ENCODE data around the gene SAPCD1.
"Not testable (repeated sequence)": the region's sequence is repeated elsewhere in the genome, so short reads cannot be mapped to it uniquely, and the experiment has no call there.

Gene SAPCD1

DNA sequence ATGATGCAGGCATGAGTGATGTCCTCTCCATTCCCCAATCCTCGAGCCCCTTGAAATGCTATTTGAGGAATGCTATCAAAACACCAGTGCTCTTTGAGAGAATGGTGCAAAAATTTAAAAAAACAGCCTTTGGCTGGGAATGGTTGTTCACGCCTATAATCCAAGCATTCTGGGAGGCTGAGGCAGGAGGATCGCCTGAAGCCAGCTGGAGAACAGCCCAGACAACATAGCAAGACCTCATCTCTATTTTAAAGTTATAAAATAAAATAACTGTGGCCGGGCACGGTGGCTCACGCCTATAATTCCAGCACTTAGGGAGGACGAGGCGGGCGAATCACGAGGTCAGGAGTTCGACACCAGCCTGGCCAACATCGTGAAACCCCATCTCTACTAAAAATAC is 37.3 kb downstream of the SAPCD1 start:
- DNase-seq (ENCODE audit: low read depth in 2 of 2), result no peak

DNA sequence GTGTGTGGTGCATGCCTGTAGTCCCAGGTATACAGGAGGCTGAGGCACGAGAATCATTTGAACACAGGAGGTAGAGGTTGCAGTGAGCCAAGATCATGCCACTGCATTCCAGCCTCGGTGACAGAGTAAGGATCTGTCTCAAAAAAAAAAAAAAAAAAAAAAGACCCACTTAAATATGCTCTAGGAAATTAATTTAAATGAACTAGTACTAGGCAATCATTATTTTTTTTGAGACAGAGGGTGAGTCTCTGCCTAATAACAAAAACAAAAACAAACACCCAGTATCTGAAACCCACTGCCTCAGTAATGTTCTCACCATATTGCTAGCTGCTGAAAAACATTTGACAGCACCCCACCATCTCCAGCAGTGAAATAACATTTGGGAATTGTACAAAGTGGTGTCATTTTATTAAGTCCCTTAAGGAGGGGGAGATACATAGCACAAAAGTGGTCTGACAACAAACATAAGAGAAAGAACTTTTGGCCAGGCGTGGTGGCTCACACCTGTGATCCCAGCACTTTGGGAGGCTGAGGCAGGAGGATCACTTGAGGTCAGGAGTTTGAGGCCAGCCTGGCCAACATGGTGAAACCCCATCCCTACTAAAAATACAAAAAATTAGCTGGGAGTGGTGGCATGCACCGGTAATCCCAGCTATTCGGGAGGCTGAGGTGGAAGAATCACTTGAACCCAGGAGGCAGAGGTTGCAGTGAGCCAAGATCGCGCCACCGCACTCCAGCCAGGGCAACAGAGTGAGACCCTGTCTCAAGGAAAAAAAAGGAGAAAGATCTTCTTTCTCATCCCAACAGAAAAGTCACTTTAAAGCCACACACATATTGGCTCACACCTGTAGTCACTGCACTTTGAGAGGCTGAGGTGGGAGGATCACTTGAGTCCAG is 38.8 kb downstream of the SAPCD1 start:
- DNase-seq (ENCODE audit: low read depth in 2 of 2), result not testable (repeated sequence)

DNA sequence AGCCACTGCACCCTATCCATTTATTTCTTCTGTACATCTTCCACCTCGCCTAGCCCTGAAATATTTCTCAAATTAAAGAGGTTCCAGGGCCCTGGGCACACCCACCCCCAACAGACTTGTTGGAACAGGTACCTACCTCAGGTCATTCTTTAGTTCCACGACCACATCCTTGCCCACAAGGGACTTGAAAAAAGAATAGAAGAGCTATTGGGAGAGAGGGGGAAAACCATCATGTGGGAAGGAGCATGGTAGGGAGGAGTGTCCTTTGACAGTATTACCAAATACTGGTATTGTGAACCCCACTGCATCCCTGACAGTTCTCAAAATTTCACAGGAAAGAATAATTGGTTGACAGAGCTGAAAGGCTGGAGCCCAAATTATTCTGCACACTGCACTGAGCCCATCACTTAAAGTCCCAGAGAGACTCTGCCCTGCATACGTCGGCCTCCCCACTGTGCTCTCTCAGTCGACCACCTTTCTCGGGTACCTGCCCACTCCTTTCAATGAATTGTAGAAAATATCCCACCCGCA is 43.5 kb downstream of the SAPCD1 start:
- DNase-seq (ENCODE audit: low read depth in 2 of 2), result no peak

DNA sequence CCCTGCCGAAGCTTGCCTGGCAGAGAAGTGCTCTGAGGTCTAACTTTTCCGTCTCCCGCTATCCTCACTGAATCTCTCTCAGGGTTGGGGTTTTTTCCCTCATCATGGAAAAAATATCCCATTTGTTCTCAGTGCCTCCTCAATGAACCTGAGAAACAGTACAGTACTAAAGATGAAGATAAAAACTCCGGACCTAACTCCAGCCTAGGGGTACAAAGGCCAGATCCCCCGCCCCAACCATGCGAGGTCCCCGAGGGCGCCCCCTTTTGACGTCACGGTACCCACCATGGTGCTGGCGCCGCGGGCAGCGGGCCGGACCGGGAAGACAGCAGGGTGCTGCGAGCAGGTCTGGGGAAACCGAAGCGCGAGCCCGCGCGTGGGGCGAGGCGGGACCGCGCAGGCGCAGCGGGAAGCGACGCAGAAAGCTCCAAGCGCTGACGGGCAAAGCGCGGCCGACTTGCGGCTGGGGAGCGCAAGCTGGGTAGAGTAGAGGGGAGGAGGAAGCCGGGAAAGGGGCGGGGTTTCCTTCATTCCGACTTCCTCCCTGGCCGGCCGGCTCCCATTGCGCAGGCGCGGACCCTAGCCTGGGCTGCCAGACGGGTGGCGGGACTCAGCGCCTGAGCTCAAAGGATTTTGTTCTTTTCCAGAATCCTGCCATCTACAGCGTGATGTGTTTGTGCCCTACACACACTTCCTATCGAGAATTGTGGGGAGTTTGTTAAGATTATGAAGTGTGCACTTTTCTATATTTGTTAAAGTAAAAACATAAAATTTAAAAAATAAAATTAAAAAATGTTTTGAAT is 44.2 kb downstream of the SAPCD1 start, which contains the start of gene LSM2:
Gene LSM2, minus strand, starts transcription at position 497 of the 803 bp plus-strand sequence. Its CDS starts 209 bp downstream, at position 288.
- peak; percentile 91 to 95 for DNase-seq (ENCODE audit: low read depth in 2 of 2)

DNA sequence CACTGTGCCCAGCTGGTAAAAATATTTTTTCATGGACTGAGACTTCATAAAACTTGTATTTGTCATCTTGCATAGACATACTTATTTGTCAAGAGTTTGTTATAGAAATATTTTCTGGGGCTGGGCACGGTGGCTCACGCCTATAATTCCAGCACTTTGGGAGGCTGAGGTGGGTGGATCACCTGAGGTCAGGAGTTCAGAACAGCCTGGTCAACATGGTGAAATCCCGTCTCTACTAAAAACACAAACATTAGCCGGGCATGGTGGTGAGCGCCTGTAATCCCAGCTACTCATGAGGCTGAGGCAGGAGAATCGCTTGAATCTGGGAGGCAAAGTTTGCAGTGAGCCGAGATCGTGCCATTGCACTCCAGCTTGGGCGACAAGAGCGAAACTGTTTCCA is 46.1 kb downstream of the SAPCD1 start:
- DNase-seq (ENCODE audit: low read depth in 2 of 2), result not testable (repeated sequence)

DNA sequence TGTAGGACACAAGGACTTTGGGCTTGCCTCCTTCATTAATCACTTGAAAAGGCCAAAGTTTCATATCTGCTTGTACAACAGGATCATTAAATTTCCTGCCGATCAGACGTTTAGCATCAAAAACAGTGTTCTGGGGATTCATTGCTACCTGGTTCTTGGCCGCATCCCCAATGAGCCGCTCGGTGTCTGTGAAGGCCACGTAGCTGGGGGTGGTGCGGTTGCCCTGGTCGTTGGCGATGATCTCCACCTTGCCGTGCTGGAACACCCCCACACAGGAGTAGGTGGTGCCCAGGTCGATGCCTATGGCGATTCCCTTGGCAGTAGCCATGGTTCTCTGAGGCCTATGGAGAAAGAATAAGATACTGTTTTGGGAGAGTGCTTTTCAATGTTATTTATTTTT is 49.2 kb downstream of the SAPCD1 start:
- no peak for DNase-seq (ENCODE audit: low read depth in 2 of 2)

DNA sequence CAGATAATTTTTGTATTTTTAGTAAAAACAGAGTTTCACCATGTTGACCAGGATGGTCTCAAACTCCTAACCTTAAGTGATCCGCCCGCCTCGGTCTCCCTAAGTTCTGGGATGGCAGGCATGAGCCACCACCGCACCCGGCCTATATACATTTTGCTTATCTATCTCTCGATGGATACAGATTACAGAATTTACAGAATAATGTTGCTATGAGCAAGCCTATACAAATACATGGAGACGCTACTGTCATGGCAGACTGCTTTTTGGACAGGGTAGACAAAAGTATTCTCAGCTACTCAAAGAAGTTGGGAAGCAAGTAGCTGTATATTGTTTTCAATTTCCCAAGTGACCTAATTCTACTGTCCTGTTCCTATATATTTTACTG is 51.0 kb downstream of the SAPCD1 start:
- no peak for DNase-seq (ENCODE audit: low read depth in 2 of 2)

Data from stimulated activated CD8-positive, alpha-beta memory T cell treated with anti-CD3 and anti-CD28 coated beads, Interleukin-2, amount 100 ng/mL, for 1 hour (primary cell).